M059J (cell line): ENCODE results near the gene EEF1AKMT4. TPM values are rescaled to one million over a fixed set of nuclear protein-coding genes. Genes with fewer than 3 reads are reported as not detected.
A peak's percentile ranks its signal among the peaks of the same experiment; 100 is the strongest.

ENCODE experiments used
- DNase-seq: peaks from one replicate; pipeline ENCODE4 v3.0.0-alpha.2; 2012; ENCODE audit warnings: low read depth
- total RNA-seq: library from RNA; depleted of rRNA; stranded (reverse); fragments of >200 nt; shearing (Covaris generic); gene quantifications from 2 replicates; pipeline ENCODE4 v1.2.3, GENCODE V29; 2014; rRNA removed

EEF1AKMT4 gene
- 9.7 and 9.9 TPM in 2 replicates for total RNA-seq

DNA sequence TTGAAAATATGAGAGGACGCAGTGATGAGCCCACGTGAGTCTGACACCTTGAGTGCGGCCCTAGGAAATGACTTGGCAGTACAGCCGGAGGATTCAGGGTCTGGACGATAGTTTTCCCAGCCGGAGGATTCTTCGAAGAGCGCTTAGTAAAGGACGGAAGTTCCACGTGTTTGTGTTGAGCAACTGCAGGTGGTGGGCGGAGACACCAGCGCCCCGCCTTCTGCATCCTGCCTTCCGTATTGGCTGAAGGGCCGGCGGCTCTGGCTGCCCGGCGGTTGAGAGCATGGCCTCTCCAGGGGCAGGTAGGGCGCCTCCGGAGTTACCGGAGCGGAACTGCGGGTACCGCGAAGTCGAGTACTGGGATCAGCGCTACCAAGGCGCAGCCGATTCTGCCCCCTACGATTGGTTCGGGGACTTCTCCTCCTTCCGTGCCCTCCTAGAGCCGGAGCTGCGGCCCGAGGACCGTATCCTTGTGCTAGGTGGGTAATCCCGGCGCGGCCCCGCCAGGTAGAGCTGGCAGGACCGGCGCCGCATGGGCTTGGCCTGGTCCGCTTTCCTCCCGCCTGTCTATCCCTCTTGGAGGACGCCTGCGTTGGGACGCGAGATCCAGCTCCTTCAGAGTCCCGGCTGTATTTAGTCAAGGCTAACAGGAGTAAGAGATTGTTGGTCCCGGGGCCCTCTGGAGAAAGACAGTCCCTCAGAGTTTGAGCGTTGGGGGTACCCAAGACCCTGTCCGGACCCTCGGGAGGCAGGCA is at the start of gene EEF1AKMT4:
TSS of gene EEF1AKMT4 (plus strand) at position 261 of the 755 bp plus-strand sequence. CDS start at position 284, 23 bp downstream.
- DNase-seq = peak; percentile 99

DNA sequence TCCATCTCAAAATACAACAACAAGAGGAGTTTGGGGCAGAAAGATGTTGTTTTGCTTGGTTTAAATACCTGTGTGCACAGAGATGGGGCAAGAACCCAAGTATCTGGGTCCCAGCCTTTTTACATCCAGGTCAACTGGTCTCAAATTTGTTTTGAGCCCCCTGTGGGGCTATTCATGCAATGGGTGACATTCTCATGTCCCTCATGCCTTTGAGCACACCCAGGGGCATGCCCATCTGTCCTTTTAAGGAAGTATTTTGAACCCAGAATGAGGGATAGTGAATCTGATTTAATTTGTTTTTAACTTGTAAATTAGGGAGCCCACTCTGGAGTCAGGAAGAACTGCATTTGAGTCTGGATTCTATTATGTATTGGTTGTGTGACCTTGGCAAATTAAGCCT is 48.6 kb upstream of the EEF1AKMT4 start:
- DNase-seq = no peak

DNA sequence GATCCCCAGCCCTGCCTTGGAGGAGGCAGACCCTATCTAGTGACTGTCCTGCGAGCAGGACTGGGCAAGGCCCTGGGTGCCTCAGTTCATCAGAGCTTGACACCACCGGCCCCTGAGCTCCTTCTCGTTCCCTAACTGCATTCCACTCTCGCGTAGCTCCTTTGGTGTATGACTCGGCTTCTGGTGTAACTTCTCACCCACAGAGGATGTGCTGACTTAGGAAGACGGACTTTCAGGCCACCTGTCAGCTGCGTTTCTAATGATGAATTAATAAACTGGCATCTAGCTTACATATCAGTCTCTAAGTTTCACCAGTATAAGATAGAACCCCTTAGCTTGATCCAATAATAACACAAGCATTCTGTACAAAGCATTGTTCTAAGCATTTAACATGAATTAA is 45.9 kb upstream of the EEF1AKMT4 start:
- no peak for DNase-seq

DNA sequence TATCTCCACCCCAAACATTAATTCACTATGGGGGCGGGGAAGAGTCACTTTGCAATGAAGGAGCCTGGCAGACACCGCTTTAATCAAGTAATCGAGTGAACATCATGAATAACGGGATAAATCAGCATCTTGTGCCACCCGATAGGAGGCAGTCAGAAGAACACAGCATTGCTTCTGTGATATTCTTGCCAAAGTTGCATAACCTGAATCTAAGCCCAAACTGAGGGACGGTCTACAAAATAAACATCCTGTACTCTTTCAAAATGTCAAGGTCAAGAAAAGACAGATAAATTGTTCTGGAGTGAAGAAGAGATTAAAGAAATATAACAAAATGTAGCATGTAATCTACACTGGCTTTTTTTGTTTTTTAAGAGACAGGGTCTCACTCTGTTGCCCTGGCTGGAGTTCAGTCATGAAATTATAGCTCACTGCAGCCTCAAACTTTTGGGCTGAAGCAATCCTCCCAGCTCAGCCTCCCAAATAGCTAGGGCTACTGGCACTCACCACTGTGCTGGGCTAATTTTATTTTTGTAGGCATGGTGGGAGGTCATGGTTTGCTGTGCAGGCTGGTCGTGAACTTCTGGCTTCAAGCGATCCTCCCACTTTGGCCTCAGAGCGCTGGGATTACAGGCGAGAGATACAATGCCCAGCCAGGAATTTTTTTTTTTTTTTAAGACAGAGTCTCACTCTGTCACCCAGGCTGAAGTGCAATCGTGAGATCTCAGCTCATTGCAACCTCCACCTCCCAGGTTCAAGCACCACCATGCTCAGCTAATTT is 40.1 kb upstream of the EEF1AKMT4 start:
- DNase-seq = no peak

GRCh38 chr3:184211297-184211696 is 38.2 kb upstream of the EEF1AKMT4 start:
- no peak for DNase-seq

GRCh38 chr3:184211718-184212117 is 37.8 kb upstream of the EEF1AKMT4 start:
- DNase-seq = no peak

- no peak for DNase-seq
Observed at GRCh38 chr3:184218814-184219213, 30.7 kb upstream of the EEF1AKMT4 start.

DNA sequence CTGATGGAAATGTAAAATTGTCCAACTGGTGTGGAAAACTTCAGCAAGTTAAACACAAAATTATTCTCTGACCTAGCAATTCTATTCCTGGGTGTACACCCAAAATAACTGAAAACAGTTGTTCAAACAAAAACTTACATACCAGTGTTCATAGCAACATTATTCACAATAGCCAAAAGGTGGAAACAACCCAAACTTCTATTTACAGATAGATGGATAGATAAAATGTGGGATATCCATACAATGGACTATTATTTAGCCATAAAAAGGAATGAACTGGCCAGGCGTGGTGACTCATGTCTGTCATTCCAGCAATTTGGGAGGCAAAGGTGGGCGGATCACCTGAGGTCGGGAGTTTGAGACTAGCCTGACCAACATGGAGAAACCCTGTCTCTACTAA is 27.0 kb upstream of the EEF1AKMT4 start:
- no peak for DNase-seq

DNA sequence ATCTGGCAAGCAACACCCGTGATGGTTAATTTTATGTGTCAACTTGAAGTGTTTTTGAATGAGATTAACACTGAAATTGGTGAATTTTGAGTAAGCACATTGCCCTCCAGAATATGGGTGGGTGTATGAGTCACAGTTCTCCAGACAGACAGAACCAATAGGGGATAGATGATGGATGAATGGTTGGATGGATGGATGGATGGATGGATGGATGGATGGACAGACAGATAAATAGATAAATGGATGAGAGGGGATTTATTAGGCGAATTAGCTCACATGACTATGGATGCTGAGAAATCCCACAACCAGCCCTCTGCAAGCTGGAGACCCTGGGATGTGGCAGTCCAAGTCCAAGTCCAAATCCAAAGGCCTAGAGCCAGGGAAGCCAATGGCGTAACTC is 25.5 kb upstream of the EEF1AKMT4 start:
- no peak for DNase-seq

DNA sequence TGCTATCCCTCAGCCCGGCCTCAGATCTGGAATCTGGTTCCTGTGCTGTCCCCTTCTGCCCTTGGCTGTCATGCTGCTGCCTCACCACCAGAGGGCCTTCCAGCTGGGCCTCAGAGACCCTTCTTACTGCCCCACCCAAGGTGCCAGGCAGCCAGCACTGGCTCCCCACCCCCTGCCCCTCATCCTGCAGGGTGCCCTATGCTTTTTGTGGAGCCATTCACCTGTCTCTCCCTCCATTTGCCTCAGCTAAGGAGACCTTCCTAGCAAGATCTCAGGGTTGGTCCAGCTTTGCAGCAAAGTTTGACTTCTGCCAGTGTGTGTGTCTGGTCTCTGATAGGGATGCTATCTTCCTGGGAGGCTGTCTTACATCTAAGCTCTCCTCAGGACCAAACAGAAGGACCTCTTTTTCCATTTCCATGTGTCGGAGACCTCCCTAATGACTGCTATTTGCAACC is 22.0 kb upstream of the EEF1AKMT4 start:
- DNase-seq = no peak

GRCh38 chr3:184228376-184229137 is 20.9 kb upstream of the EEF1AKMT4 start:
- DNase-seq = no peak

DNA sequence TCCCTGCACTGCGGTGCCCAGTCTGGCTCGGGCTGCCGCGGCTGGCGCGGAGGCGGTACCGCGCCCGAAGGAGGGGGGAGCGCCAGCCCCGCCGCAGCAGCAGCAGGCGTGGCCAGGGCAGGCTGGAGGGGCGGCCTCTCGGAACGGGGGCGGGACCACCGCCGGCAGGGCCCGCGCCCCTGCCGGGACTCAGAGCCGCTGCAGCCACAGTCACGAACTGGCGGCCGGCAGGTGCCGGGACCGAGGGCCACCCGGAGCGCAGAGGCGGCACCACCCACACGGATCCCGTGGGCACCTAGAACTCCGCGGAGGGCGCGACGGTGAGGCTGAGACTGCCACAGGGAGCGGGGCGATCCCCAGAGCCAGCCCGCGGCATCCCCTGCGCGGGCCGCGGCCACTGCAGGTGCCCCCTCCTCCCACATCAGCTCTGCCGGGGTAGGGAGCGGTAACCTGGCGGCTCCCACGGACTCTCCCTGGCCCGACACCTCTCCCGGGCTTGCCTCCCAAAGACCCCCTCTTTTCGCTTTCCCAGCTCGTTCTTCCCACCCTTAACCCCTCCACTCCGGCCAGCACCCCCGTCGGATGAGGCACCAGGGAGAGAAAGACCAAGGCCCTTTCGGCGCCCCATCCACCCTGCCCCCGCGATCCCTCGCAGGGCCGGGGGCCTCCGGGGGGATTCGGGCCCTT is 19.9 kb upstream of the EEF1AKMT4 start, which contains the start of gene VWA5B2:
TSS of gene VWA5B2 (plus strand) at position 192 of the 687 bp plus-strand sequence. CDS start 944 bp downstream, outside the sequence.
- DNase-seq = peak; percentile 54

DNA sequence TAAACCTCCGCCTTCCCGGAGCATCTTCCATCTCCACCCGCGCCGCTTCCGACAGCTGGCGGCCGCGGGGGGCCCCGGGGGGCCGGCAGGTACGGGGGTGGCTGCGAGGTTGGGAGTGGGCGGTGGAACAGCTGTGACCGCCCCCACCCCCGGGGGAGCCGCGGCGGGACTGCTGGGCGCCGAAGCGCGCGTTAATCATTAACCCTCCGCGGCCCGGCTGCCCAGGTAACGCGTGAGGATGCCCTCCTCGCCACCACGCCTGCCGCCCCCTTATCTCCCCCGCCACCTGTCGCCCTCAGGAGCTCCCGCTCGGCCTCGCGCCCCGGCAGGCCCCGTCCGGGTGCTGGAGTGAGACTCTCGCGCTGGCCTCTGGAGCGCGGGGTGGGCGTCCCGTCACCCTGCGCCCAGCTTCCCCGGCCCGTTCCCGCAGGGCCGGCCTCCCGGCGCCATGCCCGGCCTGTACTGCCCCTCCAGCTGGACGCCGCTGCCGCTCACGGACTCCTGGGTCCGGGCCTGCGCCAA is 19.3 kb upstream of the EEF1AKMT4 start:
- DNase-seq = no peak

DNA sequence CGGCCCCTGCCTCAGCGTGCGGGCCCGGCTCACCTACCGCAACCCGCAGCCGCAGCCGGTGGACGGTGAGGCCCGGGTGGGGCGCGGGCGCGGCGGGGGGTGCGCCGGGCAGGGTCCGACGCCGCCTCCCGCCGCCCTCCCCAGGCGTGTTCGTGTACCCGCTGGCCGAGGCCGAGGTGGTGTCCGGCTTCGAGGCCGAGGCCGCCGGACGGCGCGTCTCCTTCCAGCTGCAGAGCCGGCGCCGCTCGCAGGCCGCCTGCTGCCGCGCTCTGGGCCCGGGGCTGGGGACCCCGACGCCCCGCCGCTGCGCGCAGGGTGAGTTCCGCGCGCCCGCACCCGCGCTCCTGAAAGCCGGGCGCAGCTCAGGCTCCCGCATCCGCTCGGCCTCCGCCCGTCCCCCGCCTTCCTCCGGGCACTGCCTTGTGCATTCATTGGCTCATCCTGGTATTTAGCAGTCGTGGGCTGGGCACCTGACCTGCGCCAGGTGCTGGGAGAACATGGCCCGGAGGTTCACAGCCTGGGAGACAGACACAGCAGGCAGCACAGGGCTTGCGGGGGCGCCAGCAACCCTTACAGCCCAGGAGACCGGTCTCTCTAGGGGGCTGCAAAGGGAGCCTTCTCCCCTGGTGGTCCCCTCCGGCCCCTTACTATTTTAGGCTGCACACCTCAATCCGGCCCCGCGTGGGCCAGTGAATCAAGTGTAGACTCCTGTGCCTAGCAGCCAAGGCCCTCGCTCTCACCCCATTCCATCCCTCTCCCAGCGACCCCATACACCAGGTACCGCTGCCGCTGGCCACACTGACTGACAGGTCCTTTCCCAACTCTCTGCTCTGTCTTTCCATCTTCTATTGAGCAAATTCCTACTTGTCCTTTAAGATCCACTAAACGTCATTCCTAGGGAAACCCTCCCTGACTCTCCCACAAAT is 18.6 kb upstream of the EEF1AKMT4 start:
- DNase-seq = no peak

- no peak for DNase-seq
Observed at GRCh38 chr3:184231671-184232070, 17.8 kb upstream of the EEF1AKMT4 start.

DNA sequence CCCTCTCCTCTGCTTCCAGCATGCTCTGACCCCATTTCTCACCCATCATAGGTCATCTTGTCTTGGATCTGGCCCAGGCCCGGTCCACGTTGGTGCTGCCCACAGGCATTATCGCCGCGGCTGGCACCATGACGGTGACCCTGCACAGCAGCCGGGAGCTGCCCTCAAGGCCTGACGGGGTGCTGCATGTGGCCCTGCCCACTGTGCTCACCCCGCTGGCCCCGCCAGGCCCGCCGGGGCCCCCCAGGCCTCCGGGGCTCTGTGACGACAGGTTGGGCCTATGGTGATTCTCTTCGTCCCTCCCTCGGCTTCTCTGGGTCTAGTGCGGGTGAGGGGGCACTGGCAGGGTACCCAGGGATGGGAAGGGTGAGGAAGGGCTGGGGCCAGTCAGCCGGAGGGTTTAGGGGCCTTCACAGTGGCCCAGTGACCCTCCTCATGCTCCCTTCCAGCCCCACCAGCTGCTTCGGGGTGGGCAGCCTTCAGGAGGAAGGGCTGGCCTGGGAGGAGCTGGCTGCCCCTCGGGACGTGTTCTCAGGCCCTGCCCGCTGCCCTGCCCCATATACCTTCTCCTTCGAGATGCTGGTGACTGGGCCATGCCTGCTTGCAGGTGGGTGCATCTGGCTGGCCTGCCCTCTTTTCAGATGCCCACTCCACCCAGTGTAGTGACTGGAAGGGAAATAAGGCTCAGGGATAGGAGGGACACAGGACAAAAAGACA is 16.2 kb upstream of the EEF1AKMT4 start:
- no peak for DNase-seq

GRCh38 chr3:184234224-184234623 is 15.2 kb upstream of the EEF1AKMT4 start:
- DNase-seq = peak; percentile 96

DNA sequence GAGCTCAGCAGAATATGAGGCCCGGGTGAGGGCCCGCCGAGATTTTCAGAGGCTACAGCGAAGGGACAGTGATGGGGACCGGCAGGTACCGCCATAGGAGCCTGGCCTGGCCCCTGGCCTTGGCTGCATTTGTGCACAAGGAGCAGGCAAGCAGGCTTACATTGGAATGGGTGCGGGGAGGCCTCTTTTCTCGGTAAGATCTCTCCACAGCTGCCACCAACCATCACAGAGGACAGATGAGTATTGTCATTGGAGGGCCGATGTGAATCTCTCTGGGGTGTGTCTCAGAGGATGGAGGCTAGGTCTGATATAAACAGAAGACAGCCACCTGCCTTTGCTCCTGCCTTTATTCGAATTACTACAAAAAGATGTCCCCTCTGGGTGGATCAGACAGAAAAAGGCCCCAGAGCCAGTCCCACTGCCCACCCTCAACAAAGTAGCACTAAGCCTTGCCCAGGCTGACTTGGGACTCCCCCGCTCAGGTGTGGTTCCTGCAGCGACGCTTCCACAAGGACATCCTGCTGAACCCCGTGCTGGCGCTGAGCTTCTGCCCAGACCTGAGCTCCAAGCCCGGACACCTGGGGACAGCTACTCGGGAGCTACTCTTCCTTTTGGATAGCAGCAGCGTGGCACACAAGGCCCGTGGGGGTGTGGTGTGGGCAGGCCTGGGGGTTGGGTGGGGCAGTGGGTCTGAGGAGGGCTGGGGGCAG is 14.6 kb upstream of the EEF1AKMT4 start:
- no peak for DNase-seq
